RPMI8226 (cell line): ENCODE measurements around the gene WWOX.

ENCODE experiments used
- DNase-seq: peaks from one replicate; pipeline ENCODE4 v3.0.0-alpha.2; 2015

The WWOX gene

DNA sequence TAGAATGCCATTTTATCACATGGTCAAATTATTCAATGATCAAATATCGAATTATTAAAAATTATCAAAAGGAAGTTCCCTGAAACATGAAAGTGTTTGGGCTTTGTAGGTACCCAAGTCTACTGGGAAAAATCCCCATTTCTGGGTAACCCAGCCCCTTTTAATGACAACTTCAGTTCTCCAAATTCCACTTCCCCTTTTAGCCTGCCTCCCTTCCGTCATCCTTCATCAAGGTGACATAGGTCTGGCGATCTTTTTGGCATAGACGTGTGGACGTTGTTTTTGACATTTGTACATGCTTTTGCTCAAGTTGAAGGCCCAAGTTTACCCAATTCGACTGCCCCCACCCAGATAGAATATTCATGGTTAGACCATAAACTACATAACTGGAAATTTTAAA, 840.1 kb downstream of the WWOX start:
- DNase-seq: peak; percentile 47

DNA sequence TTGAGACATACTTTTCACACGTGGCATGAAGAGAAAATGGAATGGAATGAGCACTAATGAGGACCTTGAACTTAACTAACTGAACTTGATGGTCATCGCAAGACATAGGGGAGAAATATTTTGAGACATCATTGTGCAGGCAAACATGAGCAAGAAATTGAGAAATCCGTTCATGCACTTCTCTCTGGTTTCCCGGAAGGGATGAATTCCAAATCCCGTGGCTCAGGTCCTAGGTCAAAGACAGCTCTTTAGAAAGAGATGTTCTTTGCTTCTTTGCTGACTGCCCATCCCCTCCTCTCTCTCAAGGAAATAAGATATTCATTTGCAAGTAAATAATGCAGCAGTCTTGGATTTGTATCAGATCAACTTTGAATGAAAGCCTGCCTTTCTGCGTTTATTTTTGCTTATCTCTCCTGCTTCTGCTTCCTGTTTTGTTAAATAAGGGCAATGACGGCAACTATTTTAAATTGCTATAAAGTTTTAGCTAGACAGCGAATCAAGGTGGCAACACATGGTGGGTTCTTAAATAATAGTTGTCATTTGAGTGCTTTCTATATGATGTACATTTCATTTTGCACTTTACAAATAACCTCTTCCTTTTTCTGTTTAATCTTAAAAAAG, 843.3 kb downstream of the WWOX start:
- no peak for DNase-seq

DNA sequence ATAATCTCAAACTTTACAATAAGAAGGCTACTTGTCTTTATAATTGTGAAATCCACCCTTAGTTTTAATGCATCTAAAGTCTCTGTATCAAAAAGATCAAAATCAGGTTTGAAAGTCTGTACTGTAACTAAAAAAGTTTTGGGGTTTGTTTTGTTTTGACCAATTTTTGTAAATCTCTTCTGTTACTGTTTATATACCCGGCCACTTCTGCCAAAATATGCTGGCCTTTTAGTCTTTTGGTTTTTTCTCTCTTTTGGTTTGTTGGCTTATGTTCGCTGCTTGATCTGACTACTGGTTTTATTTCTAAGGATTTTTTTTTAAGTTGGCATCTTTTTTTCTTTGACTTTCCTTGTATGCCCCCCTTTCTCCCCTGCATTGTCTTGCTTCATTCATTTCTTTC, 845.9 kb downstream of the WWOX start:
- no peak for DNase-seq

DNA sequence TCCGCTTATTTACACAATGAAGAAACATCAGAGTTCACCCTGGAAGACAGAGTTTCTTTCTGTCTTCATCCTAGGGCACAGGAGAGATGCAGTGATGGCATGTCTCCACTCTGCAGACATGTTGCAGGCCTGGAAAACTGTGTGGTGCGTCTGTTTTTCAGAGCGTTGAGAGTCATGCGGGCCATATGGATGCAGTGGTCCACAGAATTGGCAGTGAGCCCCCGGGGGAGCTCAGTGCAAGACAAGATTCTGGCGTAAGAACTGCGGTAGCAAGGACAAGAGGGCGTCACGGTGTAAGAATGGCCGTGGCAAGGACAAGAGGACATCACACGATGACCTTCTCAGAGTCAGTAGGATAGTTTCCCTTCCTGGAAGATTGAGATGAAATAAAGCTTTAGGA, 847.1 kb downstream of the WWOX start:
- no peak for DNase-seq

DNA sequence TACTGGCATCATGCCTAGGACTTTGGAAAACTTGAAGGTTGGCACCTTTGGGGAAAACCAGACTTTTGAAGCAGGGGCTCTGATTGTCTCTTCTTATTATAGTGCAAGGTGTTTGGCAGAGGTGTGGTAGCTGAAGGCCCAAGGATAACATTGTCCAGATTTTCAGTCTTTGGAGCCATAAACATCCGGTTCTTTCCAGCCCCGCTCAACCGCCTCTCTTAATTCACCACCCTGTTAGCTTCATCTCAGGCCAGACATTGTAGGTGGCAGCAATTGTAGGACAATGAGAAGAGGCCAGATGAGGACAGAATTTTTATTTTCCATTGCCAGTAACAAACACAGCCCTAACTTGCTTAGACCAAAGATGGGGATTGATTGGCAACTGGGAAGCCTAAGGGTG, 851.3 kb downstream of the WWOX start:
- DNase-seq: no peak

DNA sequence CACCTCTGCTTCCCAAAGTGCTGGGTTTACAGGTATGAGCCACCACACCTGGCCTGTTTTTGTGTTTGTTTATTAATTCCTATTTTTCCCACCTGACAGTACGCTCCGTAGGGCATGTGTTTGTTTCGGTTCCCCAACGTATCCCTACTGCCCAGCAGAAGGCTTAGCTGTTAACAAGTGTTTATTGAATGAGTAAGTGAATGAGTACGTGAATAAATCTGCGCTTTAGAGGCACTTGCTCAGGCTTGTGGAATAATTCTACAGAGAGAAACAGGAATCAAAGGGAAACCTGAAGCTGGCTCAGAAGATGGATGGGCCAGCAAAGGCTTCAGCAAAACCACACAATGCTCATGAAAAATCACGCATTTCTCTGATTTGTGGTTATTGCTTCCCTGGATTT, 853.2 kb downstream of the WWOX start:
- no peak for DNase-seq

DNA sequence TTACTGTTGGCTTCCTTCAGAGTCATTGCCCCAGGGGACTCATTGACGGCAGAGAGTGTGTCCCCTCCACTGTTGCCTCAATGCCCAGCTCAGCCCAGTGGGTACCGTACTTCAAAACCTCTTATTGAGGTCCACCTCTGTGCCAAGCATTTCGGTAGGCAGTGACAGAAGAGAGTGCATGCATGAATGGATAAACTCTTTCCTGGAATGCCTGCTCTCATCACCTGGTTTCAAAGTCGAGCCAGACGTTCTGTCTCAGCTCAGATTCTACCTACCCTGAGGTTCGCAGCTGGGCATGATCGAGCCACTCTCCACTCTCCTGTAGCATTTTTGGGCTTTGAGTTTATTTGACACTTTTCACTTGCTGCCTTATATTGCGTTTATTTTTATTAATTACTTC, 854.1 kb downstream of the WWOX start:
- no peak for DNase-seq

DNA sequence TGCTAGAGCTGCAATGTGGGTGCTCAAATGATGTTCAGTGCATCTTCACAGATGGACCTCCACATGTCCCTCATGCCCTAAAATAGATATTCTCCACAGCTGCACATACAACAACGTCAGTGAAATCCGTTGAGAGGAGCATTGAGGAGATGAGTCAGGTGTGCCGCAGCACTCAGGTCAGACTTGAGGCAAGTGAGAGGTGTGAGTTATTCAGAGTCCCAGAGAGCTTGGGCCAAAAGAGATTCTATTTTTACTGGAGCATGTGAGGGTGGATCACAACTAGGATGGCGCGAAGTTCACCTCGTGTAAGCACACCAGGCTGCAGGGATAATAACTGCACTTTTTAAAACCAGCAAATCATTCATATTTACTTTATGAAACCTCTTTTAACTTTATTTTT, 855.8 kb downstream of the WWOX start:
- peak; percentile 81 for DNase-seq

DNA sequence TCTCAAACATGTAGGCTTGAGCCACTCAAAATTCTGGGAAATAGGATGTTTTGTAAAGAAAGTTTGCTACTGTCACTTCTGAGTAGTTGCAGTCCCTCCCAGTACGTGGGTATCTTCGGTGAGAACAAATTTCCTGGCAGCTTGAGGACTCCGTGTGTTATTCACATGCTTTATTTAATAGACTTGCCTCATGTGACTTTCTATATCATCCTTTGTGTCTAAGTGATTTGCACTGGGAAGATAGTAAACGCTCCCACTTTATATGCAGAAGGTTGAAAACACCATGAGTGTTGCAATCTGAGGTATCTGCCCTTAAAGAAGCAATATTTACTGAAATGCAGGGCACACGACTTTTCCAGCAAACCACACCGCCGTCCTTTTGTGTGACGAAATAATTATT, 857.4 kb downstream of the WWOX start:
- no peak for DNase-seq

DNA sequence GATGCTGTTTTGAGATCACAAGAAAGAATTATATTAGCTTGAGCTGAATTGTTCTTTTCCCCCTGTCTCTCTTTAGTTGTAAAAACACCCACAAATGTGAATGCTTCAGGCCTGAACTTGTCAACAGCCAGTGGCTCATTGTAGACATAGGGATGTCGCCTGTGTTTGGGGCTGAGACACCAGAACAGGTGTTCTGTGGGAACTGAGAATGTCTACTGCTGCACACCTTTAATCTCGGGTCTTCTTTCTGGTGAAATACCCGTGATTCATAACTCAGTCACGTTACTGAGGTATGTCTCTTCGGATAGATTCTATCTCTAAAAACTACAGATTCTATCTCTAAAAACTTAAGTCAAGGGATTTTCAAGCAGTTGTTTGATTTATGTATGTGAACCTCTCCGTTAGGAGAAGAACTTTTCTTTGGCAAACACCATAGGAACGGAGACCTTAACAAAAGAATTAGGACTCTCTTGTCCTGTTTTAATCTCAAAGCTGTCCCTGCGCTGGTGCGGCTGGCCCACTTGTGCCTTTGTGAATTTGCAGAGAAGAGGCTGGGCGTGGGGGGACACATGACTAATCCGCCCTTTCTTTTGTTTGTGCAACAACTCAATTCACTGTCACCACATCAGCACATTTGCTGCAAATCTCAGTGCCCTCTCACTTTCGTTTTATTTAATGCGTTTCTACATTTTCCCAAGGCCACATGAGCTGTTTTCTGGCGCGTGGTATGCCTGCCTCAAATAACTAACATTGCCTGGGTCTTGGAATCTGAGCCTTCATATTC, 858.1 kb downstream of the WWOX start:
- DNase-seq: peak; percentile 77

DNA sequence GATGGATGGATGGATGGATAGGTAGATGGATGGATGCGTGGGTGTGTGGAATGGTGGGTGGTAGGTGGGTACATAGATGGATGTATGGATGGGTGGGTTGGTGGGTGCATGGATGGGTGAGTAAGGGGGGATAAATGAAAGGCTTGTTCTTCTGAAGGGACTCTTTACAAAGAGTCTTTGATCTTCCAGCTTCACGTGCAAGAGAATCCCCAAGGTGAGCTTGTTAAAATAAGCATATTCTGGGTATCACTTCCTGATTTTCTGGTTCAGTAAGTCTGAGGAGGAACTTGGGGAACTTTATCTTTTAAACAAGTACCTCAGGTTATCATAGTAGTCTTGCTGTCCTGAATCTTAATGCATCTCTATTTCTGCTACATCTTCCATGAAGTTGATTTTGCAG, 862.0 kb downstream of the WWOX start:
- DNase-seq: peak; percentile 40

DNA sequence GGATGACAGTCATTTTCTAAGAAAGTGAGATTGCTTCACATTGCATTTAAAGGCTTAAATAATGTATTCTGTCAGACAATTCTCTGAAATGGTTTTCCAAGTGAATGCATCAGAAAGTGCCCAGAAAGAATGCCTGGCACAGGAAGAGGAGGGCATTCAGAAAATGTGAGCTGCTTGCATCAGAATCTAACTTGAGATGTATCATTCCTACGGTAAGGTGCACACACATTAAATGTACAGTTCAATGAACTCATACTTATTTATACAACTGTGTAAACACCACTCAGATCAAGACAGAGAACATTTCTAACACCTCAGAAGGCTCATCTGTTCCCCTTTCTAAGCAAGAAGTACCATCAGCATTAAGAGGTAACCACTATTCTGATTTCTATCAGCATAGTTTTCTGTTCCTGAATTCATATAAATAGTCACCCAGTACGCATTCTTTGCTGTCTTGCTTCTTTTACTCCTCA, 863.0 kb downstream of the WWOX start:
- DNase-seq: no peak

DNA sequence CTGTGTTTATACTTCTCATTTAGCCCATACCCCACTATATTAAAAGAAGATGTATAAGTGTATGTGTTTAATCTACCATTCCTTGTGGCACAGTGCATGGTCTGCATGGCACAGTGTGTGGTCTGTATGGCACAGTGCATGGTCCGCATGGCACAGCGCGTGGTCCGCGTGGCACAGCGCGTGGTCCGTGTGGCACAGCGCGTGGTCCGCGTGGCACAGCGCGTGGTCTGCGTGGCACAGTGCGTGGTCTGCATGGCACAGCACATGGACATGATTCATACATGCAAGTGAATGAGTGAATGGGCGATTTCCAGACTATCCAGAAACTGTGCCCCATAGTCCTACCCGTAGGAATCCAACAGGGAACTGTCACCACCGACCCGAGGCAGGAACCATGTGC, 868.5 kb downstream of the WWOX start:
- DNase-seq: no peak

DNA sequence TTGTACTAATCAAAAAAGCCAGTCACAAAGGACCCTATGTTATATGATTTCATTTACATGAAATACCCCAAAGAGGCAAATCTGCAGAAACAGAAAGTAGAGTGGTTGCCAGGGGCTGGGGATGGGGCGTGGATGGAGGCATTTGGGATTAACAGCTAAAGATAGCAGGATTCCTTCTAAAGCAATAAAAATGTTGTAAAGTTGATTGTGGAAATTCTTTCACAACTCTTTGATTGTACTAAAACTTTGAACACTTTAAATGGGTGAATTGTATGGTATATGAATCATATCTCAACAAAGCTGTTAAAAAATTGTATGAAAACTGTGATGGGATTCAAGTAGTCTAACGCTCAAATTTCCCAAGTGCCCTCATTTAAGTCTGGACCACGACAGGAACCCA, 870.3 kb downstream of the WWOX start:
- DNase-seq: no peak

DNA sequence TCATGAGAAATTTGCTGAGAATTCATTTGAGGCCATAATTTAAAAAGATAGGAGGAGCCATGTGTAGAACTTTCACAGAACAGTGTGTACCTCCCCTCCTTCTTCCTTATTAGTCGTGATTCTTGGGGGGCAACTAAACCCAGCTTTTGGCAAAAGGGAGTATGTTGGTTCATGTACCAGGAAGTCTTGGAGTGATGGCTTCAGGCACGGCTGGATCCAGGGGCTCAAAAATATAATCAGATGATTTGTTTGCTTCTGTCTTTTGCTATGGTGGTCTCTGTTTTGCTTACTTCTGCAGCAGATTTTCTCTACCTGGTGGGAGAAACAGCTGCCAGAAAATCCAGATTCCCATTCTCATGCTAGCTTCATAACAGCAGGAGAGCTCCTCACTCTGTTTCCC, 871.2 kb downstream of the WWOX start:
- no peak for DNase-seq

DNA sequence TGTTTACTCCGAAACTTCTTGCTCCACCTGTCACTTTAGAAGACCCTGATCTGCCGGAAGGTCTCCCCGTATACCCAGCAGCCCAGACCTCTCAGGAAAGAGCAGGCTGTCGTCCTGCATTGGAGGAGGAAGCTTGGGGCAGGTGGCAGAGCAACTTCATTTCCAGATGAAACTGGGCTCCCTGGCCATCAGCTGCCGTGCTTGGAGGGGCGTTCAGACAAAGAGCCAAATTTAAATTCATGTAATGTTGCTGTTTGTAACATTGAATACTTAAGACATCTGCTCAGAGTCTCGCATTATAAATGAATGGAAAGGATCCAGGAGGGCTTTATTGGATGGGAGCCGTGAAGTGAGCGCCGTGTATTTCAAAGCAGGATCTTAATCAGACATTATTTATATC, 872.6 kb downstream of the WWOX start:
- DNase-seq: no peak

DNA sequence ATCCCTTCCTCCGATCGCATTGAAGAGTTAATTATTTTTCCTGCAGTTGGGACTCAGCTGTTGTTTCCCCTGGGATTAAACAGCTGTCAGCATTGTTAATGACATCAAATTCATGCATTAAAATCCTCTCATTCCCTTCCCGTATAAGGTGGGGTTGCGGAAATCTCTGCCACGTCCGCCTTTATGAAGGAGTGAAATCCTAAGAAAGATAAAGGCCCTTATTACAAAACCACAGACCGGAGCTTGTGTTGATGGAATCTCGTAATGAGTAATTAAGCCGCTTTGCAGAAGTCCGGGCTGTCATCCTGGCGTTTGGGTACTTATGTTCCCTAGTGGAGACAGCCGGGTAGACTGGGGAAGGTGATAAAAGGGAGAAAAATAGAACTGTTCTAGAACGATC, 873.5 kb downstream of the WWOX start:
- DNase-seq: no peak

DNA sequence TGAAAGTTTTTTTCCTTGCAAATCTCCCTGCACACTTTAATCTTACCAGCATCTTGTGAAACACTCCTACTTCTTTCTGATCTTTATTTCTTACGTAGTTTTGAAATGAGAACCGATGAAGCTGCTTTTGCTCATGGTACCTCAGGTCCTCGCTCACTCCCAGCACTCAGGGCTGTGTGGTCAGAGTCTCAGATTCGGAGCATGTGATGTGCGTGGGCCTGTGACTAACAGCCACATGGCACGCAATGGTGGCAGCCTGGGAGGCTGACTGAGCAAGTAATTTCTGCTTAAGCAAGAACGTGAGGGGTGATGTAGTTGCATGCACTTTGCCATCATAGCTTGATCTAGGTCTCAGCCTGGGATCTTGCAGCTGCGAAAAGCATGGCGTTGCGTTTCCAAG, 876.8 kb downstream of the WWOX start:
- DNase-seq: no peak

DNA sequence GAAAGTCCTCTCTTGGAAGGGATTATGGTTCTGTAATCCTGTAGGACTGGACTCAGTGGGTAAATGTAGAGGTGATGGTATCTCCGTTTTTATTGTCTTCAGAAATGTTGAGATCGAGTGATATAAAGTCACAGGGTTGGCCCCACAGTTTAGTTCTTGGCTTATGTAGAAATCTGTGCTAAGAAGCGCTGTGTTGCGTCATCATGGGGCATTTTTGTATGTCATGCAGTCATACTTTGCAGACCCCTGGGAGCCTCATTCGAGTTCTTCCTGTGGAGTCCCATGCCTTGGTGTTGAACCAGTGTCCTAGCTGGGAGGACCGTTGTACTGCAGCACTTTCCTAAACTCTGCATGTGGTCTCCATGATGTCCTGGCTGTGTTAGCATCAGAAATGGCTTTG, 881.4 kb downstream of the WWOX start:
- DNase-seq: no peak

DNA sequence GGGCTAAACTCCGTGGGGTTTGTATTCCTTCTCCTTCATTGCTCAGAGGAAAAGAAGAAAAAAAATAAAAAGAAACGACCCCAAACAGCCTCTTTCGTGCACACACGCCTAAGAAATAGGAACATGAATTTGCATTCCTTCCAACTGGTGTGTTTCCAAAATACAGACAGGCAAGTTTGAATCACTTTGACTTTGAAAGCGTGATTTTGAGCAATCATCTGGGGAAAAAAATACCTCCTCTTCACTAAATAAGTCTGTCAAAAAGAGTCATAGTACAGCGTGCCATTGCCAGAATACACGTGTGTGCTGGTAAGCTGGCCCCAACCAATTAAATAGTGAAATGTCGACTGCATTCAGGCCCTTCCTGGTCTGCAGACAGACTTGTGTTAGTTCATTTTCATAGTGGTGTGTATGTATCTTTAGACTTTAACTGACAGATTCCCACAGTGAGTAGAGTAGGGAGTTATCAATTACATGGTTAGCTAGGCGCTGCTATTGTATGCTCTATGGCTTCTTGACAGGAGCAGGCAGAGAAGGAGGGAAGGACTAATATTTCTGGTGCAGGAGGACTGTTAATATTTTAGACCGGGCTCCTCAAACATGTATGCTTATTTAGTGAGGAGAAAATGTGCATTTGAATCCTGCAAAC, 882.8 kb downstream of the WWOX start:
- DNase-seq: no peak

DNA sequence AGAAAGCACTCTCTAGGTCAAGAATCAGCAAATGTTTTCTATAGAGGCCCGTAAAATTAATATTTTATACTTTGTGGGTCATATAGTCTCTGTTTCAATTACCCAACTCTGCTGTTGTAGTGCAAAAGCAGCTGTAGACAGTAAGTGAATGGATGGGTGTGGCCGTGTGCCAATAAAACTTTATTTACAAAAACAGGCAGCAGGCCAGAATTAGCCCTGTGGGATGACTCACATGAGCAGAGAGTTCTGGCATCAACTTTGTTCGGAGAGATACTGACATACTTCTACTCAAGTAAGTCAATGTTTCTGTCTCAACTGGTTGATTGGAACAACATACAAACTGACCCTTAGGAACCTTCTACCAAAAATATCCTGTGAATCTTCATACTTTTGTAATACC, 884.9 kb downstream of the WWOX start:
- no peak for DNase-seq

DNA sequence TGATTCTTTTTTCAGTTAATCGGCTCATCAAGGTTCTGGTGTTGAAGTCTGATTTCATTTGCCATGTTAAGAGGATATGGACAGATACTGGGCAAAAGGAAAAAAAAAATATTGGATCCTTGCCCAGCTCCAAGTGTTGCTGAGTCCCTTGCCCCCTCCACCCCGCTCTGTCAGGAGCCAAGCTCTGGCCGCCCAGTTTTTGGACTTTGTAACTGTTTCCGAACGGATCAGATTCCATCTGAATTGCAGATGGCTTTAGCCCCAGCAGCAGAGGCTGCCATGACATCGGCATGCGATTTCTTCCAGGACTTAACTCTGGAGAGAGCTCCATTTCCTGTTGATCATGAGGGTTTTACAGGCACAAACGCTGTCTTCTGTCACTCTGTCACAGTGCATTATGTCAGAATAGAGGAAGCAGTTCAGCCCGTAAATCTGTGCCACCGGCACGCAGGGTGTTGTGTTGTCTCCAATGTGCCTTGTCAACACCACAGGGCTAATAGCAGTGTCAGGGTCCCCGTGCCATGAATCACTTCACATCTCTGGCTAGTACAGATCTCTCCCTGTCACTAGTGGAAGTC, 885.5 kb downstream of the WWOX start:
- DNase-seq: no peak

DNA sequence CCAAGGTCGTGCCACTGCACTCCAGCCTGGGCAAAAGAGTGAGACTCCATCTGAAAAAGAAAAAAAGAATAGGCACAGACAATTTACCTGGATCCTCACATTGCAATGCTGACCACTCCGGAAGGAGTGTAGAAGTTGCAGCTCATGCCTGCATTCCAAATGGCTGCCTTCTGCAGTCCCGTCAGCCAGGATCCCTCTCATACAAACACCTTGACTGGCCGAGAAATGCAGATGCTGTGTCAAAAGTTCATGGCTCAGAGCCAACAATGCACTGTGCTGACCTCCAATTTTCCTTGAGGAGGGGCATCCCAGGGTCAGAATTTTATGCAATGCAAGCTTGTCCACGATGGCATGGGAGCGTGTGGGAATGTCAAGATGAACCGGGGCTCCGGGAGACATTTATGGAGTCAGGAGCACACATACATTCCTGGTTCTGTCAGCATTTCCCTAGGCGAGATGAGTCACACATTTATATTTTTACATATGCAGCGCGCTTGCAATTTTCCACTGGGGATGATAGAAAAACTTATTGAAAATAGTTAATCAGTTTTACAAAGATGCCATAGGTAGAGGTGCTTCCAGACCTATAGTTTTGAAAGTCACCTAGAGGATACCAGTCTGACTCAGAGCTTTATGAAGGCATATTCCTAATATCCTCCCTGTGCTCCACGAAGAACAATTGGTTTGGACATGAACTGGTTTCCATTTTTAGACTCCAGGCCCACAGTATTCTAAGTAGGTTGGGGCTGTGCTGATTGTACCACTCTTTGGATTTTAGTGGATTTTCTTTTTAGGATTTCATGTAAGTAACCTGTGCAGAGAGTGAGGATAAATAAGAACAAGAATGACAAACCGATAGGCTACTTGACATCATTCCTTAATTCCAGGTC, 886.5 kb downstream of the WWOX start:
- peak; percentile 57 for DNase-seq
